DOHH2 (cell line): ENCODE measurements around the gene GHDC.
"Not testable (repeated sequence)": the region's sequence is repeated elsewhere in the genome, so short reads cannot be mapped to it uniquely, and the experiment has no call there.

Source experiments
- H3F3A ChIP-seq: fragments of 200-600 bp; sonication (generic), shearing (Covaris generic); 2 replicates; pipeline ENCODE4 v1.6.0; 2016; ENCODE audit warnings: antibody characterized with exemption, mild to moderate bottlenecking; ENCODE audit not compliant: control insufficient read depth, insufficient read depth
- H3K27ac ChIP-seq: fragments of 200-600 bp; sonication (generic); 2 replicates; pipeline ENCODE4 v1.5.1; 2014; ENCODE audit warnings: low read depth, mild to moderate bottlenecking, low read length, moderate library complexity
- H3K27me3 ChIP-seq: fragments of 200-600 bp; sonication (generic); 2 replicates; pipeline ENCODE4 v1.6.1; 2014; ENCODE audit warnings: mild to moderate bottlenecking, low read length, mixed read lengths; ENCODE audit not compliant: control insufficient read depth
- H3K36me3 ChIP-seq: fragments of 200-600 bp; sonication (generic); 2 replicates; pipeline ENCODE4 v1.6.1; 2014; ENCODE audit warnings: mild to moderate bottlenecking, low read length, moderate library complexity, mixed read lengths; ENCODE audit not compliant: control insufficient read depth
- H3K4me1 ChIP-seq: fragments of 200-600 bp; sonication (generic); 2 replicates; pipeline ENCODE4 v1.6.1; 2014; ENCODE audit warnings: mild to moderate bottlenecking, low read length, mixed read lengths; ENCODE audit not compliant: control insufficient read depth
- H3K4me2 ChIP-seq: fragments of 200-600 bp; sonication (generic); 2 replicates; pipeline ENCODE4 v1.6.0; 2014; ENCODE audit warnings: mild to moderate bottlenecking, low read length, moderate library complexity
- H3K4me3 ChIP-seq: fragments of 200-600 bp; sonication (generic); 2 replicates; pipeline ENCODE4 v1.5.1; 2014; ENCODE audit warnings: mild to moderate bottlenecking, low read length, mixed read lengths
- H3K79me2 ChIP-seq: fragments of 200-600 bp; sonication (generic); 2 replicates; pipeline ENCODE4 v1.6.1; 2014; ENCODE audit warnings: mild to moderate bottlenecking, low read length, mixed read lengths; ENCODE audit not compliant: control insufficient read depth
- H3K9me2 ChIP-seq: fragments of 200-600 bp; sonication (generic); replicated peaks from 2 replicates; pipeline ENCODE4 v1.6.1; 2014; ENCODE audit warnings: mild to moderate bottlenecking, low read length, mixed read lengths; ENCODE audit not compliant: control insufficient read depth
- H3K9me3 ChIP-seq: fragments of 200-600 bp; sonication (generic); 2 replicates; pipeline ENCODE4 v1.6.1; 2014; ENCODE audit warnings: antibody characterized with exemption, low read length, mixed read lengths; ENCODE audit not compliant: control insufficient read depth, insufficient read depth
- H4K20me1 ChIP-seq: fragments of 200-600 bp; sonication (generic); 2 replicates; pipeline ENCODE4 v1.6.0; 2014; ENCODE audit warnings: low read depth, mild to moderate bottlenecking, antibody characterized with exemption, low read length, moderate library complexity; ENCODE audit not compliant: control insufficient read depth, insufficient read depth
- EZH2phosphoT487 ChIP-seq: fragments of 200-600 bp; sonication (generic); IDR thresholded peaks from 2 replicates; pipeline ENCODE4 v1.6.1; 2017; ENCODE audit warnings: borderline replicate concordance, mild to moderate bottlenecking, antibody characterized with exemption, low read length, moderate library complexity, mixed read lengths
- TF ChIP-seq, protein P1 (sequence below): fragments of 200-600 bp; sonication (generic); IDR thresholded peaks from one replicate; pipeline ENCODE4 v1.5.1; 2014; ENCODE audit warnings: antibody characterized with exemption, mild to moderate bottlenecking, low read depth, low read length; ENCODE audit not compliant: poor library complexity, severe bottlenecking

Gene GHDC

DNA sequence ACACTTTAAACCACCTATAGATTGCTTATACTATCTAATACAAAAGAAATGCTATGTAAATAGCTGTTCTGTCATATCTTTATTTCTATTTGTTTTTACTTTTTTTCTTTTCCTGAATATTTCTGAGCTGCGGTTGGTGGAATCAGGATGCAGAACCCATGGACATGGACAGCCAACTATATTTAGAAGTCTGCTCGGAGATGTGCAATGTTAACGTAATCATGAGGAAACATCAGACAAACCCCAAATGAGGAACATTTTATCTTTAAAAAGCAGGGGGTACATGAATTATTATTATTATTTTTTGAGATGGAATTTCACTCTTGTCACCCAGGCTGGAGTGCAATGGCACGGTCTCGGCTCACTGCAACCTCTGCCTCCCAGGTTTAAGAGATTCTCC, 31.4 kb upstream of the GHDC start:
- H3K4me1 ChIP-seq: peaks cover 12% of the 10 kb centered on the region
- no peaks in the 10 kb centered on the region for H3K79me2 ChIP-seq
- H3K27me3 ChIP-seq: no peaks in the 10 kb centered on the region
- no peaks in the 10 kb centered on the region for H3K9me2 ChIP-seq
- TF ChIP-seq, protein P1, sequence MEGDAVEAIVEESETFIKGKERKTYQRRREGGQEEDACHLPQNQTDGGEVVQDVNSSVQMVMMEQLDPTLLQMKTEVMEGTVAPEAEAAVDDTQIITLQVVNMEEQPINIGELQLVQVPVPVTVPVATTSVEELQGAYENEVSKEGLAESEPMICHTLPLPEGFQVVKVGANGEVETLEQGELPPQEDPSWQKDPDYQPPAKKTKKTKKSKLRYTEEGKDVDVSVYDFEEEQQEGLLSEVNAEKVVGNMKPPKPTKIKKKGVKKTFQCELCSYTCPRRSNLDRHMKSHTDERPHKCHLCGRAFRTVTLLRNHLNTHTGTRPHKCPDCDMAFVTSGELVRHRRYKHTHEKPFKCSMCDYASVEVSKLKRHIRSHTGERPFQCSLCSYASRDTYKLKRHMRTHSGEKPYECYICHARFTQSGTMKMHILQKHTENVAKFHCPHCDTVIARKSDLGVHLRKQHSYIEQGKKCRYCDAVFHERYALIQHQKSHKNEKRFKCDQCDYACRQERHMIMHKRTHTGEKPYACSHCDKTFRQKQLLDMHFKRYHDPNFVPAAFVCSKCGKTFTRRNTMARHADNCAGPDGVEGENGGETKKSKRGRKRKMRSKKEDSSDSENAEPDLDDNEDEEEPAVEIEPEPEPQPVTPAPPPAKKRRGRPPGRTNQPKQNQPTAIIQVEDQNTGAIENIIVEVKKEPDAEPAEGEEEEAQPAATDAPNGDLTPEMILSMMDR: no peak
- no peak for TF ChIP-seq EZH2phosphoT487
- peaks cover 30% of the 10 kb centered on the region for H3K36me3 ChIP-seq
- H3F3A ChIP-seq: no peaks in the 10 kb centered on the region
- H3K27ac ChIP-seq: no peak overlapping the region
- no peak overlapping the region for H3K4me2 ChIP-seq
- no peaks in the 10 kb centered on the region for H3K9me3 ChIP-seq
- no peaks in the 10 kb centered on the region for H4K20me1 ChIP-seq
- H3K4me3 ChIP-seq: no peak overlapping the region

DNA sequence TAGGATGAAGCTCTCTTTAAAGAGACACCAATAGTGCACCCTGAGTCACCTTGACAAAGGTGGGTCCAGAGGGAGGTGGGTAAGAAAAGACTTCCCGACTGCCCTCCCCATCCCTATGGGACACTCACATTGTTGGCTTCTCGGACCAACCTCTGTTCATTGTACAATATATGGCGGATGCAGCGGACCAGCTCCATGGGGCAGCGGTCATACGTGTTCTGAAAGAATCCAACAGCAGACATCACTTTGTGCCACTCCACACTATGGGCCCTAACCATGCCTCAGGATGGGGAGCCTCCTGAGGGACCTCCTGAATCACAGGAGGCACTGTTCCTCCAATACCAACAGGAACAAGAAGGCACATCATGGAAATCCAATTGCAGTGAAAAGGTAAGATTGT, 30.4 kb upstream of the GHDC start:
- H3K4me3 ChIP-seq: no peak overlapping the region
- peaks cover 6% of the 10 kb centered on the region for H3K4me1 ChIP-seq
- no peaks in the 10 kb centered on the region for H4K20me1 ChIP-seq
- H3K36me3 ChIP-seq: peaks cover 30% of the 10 kb centered on the region
- H3K9me3 ChIP-seq: no peaks in the 10 kb centered on the region
- no peaks in the 10 kb centered on the region for H3K27me3 ChIP-seq
- H3F3A ChIP-seq: no peaks in the 10 kb centered on the region
- no peaks in the 10 kb centered on the region for H3K79me2 ChIP-seq
- no peak overlapping the region for H3K4me2 ChIP-seq
- no peak for TF ChIP-seq EZH2phosphoT487
- TF ChIP-seq, protein P1: no peak
- no peak overlapping the region for H3K27ac ChIP-seq
- H3K9me2 ChIP-seq: no peaks in the 10 kb centered on the region

- TF ChIP-seq EZH2phosphoT487: no peak
- TF ChIP-seq, protein P1: peak; percentile 86
- Histone ChIP-seq H3K79me2 (no peaks in the 10 kb centered on the region), H3K9me2 (no peaks in the 10 kb centered on the region), H3F3A (no peaks in the 10 kb centered on the region), H3K36me3 (peaks cover 35% of the 10 kb centered on the region), H3K4me3 (no peak overlapping the region), H3K27me3 (no peaks in the 10 kb centered on the region), H3K9me3 (no peaks in the 10 kb centered on the region), H3K4me2 (no peak overlapping the region), H3K27ac (no peak overlapping the region), H4K20me1 (no peaks in the 10 kb centered on the region), H3K4me1 (peaks cover 6% of the 10 kb centered on the region)
Observed at GRCh38 chr17:42221886-42222745, 27.8 kb upstream of the GHDC start.

DNA sequence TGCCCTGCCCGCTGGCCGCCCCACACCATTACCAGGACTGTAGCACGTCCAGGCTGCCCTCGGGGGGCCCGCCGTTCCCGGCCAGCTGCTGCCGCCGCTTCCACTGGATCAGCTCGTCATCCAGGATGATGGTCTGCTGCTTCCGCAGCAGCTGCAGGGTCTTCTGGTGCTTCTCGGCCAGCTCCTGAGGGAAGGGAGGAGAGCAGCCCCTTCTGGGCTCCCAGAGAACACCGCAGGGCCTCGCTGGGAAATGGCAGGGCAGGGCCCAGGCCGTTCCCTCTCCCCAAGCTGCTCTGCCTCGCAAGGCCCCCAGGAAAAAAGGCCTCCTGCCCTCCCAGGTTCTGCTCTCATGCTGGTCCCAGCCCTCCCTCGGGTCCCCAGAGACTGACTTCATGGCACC, 25.0 kb upstream of the GHDC start:
- peaks cover 50% of the 10 kb centered on the region for H3K36me3 ChIP-seq

More for the DNA sequence above, 25.0 kb upstream of the GHDC start:
- H3K27me3 ChIP-seq, H3K9me3 ChIP-seq, H4K20me1 ChIP-seq, H3K27ac ChIP-seq, H3F3A ChIP-seq, H3K9me2 ChIP-seq, H3K4me3 ChIP-seq, H3K4me1 ChIP-seq, H3K79me2 ChIP-seq, H3K4me2 ChIP-seq: not testable (repeated sequence)
